Uterus (tissue), 4 donors: ENCODE measurements around the gene PLA2G4D. TPM values are rescaled to one million over a fixed set of nuclear protein-coding genes. Genes with fewer than 3 reads are reported as not detected.

Experiments
- DNase-seq, 2 donors: peaks; one replicate each; pipeline ENCODE4 v3.0.0-alpha.2; 2019 to 2020
- H3K27ac ChIP-seq, 2 donors: fragments of 200-600 bp; sonication (generic); 1 replicate in 1 of 2; 2 replicates in 1 of 2; pipeline ENCODE4 v1.5.1; 2016 to 2018
- H3K27me3 ChIP-seq, 2 donors: fragments of 200-600 bp; sonication (generic); one replicate each; pipeline ENCODE4 v1.5.1; 2018 to 2019; ENCODE audit warnings: control low read depth in 1 of 2
- H3K36me3 ChIP-seq, 2 donors: fragments of 200-600 bp; sonication (generic); one replicate each; pipeline ENCODE4 v1.5.1; 2019; ENCODE audit warnings: control low read depth in 1 of 2
- H3K4me1 ChIP-seq, 2 donors: fragments of 200-600 bp; sonication (generic); one replicate each; pipeline ENCODE4 v1.5.1; 2018 to 2019; ENCODE audit warnings: control low read depth in 1 of 2
- H3K4me3 ChIP-seq, 2 donors: fragments of 200-600 bp; sonication (generic); 1 replicate in 1 of 2; 2 replicates in 1 of 2; pipeline ENCODE4 v1.5.1; 2018 to 2019; ENCODE audit warnings: mild to moderate bottlenecking in 1 of 2
- H3K9me3 ChIP-seq, 2 donors: fragments of 200-600 bp; sonication (generic); one replicate each; pipeline ENCODE4 v1.5.1; 2019; ENCODE audit warnings: control low read depth in 1 of 2
- POLR2A ChIP-seq, 2 donors: fragments of 450-650 bp; IDR thresholded peaks; one replicate each; pipeline ENCODE4 v1.6.1; 2016; ENCODE audit warnings: antibody characterized with exemption in 2 of 2, mild to moderate bottlenecking in 1 of 2, moderate library complexity in 1 of 2
- intact Hi-C: fragments of 100-400 bp; cut with DNase I; formaldehyde crosslinking; loops from one replicate; pipeline ENCODE4 v1.15.1; 2023; ENCODE audit warnings: low total_unique reads
- total RNA-seq, 4 donors: library from RNA; depleted of rRNA in 3 of 4; stranded (reverse); fragments of >200 nt in 3 of 4; gene quantifications; one replicate each; pipeline versions ENCODE4 v1.1.0 to v1.2.4, GENCODE V29; 2014 to 2023
- TF ChIP-seq, protein P1 (sequence below), 4 experiments: fragments of 200-600 bp in 2 of 4; fragments of 450-650 bp in 2 of 4; sonication (generic) in 2 of 4; IDR thresholded peaks; one replicate each; pipeline ENCODE4 v1.5.1; 2016 to 2019; ENCODE audit warnings: antibody characterized with exemption in 4 of 4, mild to moderate bottlenecking in 2 of 4, moderate library complexity in 1 of 4
- donor health status: DM: yes; HTN: yes; CAD: no.

Gene PLA2G4D
- total RNA-seq, 4 donors from 2014 or later, result 0.07 TPM; not detected in 3

DNA sequence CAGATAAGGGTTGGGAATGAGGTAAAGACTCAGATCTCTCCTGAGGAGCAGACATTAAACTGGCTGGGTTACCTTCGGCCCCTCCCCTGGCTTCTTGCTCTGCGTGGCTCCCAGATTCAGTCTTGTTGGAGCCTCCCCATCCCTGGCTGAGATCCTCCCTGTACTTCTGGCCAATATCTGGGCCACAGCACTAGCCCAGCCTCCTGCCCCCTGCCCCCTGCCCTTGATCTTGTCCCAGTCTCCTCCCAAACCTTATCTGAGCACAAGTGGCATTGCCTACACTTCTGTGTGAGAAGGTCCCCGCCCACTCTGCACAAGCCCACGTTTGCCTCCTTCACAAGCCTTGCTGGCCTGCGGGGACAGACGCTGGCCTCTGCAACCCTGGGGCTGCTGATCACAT lies 45.2 kb upstream of the PLA2G4D start:
- DNase-seq, result no peak
- H3K4me1 ChIP-seq, result no peaks in the 10 kb centered on the region
- no peak overlapping the region for H3K4me3 ChIP-seq
- H3K27ac ChIP-seq, result no peak overlapping the region
- intact Hi-C loops, result no loop called here
- H3K9me3 ChIP-seq, result no peaks in the 10 kb centered on the region
- TF ChIP-seq, protein P1, sequence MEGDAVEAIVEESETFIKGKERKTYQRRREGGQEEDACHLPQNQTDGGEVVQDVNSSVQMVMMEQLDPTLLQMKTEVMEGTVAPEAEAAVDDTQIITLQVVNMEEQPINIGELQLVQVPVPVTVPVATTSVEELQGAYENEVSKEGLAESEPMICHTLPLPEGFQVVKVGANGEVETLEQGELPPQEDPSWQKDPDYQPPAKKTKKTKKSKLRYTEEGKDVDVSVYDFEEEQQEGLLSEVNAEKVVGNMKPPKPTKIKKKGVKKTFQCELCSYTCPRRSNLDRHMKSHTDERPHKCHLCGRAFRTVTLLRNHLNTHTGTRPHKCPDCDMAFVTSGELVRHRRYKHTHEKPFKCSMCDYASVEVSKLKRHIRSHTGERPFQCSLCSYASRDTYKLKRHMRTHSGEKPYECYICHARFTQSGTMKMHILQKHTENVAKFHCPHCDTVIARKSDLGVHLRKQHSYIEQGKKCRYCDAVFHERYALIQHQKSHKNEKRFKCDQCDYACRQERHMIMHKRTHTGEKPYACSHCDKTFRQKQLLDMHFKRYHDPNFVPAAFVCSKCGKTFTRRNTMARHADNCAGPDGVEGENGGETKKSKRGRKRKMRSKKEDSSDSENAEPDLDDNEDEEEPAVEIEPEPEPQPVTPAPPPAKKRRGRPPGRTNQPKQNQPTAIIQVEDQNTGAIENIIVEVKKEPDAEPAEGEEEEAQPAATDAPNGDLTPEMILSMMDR (IDR thresholded peaks at IDR 0.05), result no peak
- no peak for TF ChIP-seq POLR2A (IDR thresholded peaks at IDR 0.05)
- H3K27me3 ChIP-seq, result no peaks in the 10 kb centered on the region
- no peaks in the 10 kb centered on the region for H3K36me3 ChIP-seq

DNA sequence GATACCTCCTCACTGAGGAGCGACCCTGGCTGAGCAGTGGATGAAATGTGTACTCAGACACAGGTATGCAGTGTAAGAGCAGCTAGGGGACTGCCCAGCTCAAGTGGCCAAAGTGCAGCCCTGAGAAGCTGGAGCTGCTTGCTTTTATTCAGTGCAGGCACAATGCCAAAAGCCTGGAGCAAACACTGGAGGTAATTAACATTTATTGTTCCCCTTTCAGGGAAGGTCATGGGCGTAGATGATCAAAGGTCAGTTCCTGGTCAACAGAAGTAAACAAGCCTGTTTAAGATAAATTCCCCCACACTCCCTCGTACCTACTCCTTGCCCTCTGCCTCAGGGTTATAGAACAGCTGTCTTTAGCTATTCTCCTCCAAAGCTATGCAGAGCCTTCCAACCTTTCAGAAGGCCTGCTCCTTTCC lies 44.6 kb upstream of the PLA2G4D start:
- Histone ChIP-seq H3K4me1 (no peaks in the 10 kb centered on the region), H3K36me3 (no peaks in the 10 kb centered on the region), H3K4me3 (no peak overlapping the region), H3K27ac (no peak overlapping the region), H3K27me3 (no peaks in the 10 kb centered on the region), H3K9me3 (no peaks in the 10 kb centered on the region)
- TF ChIP-seq, protein P1 (IDR thresholded peaks at IDR 0.05), result no peak
- no peak for TF ChIP-seq POLR2A (IDR thresholded peaks at IDR 0.05)
- no peak for DNase-seq
- intact Hi-C loops, result no loop called here

DNA sequence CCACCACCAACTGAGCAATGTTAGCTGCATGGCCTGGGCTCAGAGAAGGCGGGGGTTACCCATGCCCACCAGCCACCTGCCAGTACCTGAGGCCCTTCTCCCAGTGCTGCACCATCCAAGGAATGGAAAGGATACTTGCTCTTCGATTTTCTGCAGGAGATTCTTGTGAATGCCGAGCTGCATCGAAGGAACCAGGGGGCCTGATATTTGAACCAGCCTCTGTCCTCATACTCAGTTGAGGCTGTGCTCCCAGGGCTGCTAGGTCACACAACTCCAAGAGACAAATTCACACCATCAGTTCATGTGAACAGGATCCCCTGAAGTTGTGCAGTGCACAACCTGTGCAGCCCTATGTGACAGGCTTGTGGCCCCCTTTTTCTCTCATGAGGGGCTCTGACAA lies 44.0 kb upstream of the PLA2G4D start:
- no peaks in the 10 kb centered on the region for H3K36me3 ChIP-seq
- DNase-seq, result no peak

DNA sequence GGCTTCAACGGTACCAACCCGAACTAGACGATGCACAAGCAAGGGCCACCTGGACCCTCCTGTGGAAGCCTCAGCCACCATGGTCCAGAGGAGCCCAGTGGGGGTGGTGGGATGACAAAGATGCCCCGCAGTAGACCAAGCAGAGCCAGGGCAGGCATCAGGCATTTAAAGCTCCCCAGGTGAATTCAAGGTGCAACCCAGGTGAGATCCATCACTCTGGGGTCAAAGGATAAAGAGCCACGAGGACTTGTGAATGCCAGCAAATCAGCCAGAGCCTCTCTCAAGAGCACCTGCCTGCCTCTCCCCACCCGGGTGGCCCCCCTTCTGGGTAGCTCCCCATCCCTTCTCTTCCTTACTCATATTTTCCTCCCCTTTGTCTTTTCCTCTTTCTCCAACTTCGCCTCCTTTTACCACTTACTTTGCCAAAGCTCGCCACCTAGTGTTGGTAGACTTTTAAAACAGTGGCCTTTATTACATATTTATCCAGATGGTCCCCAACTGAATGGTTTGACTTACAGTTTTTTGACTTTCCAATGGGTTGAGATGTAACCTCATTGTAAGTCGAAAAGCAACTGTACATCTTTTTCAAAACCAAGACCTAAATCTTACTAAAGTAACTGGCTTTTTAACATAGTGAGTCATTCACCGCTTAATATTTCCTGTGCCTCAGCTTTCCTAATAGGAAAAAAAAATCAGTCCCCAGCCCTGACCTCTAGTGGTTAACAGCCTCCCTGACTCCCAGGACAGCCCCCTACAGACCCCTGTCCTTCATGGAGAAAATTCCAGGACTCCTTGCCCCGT lies 43.3 kb upstream of the PLA2G4D start:
- no peak for DNase-seq
- Histone ChIP-seq H3K27ac (no peak overlapping the region), H3K36me3 (no peaks in the 10 kb centered on the region), H3K4me3 (no peak overlapping the region), H3K9me3 (no peaks in the 10 kb centered on the region), H3K4me1 (no peaks in the 10 kb centered on the region), H3K27me3 (no peaks in the 10 kb centered on the region)
- intact Hi-C loops, result no loop called here
- TF ChIP-seq POLR2A (IDR thresholded peaks at IDR 0.05), result no peak
- TF ChIP-seq, protein P1 (IDR thresholded peaks at IDR 0.05), result peak; percentile 15 to 46 (median 34)

More for the DNA sequence above, 44.0 kb upstream of the PLA2G4D start:
- Histone ChIP-seq H3K27me3 (no peaks in the 10 kb centered on the region), H3K4me1 (no peaks in the 10 kb centered on the region), H3K9me3 (no peaks in the 10 kb centered on the region), H3K27ac (no peak overlapping the region), H3K4me3 (no peak overlapping the region)
- intact Hi-C loops, result no loop called here
- no peak for TF ChIP-seq POLR2A (IDR thresholded peaks at IDR 0.05)
- TF ChIP-seq, protein P1 (IDR thresholded peaks at IDR 0.05), result no peak

DNA sequence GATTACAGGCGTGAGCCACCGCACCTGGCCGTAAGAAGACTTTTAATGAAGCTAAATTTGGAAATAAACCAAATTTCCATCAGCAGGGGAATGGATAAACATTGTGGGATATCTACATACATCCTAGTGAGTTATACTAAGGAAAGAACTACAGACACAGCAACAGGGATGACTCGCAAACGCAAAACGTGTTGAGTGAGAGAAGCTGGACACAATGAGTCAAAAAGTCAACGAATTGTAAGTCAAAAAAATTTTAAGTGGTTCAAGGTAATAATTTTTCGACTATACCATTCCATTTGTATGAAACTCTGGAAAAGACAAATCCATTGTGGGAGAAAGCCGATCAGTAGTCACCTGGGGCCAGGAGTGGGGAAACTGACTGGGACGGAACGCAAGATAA lies 42.2 kb upstream of the PLA2G4D start:
- TF ChIP-seq, protein P1 (IDR thresholded peaks at IDR 0.05), result no peak
- TF ChIP-seq POLR2A (IDR thresholded peaks at IDR 0.05), result no peak
- intact Hi-C loops, result no loop called here
- no peak for DNase-seq

More for the DNA sequence above, 42.2 kb upstream of the PLA2G4D start:
- no peak overlapping the region for H3K4me3 ChIP-seq
- no peaks in the 10 kb centered on the region for H3K4me1 ChIP-seq
- no peaks in the 10 kb centered on the region for H3K9me3 ChIP-seq
- H3K27me3 ChIP-seq, result no peaks in the 10 kb centered on the region
- H3K36me3 ChIP-seq, result no peaks in the 10 kb centered on the region
- H3K27ac ChIP-seq, result no peak overlapping the region
